ENCODE measurements around the gene TRIO. TPM values are rescaled to one million over a fixed set of nuclear protein-coding genes. Genes with fewer than 3 reads are reported as not detected.

The TRIO gene
- total and polyA plus RNA-seq, 2 experiments from 2014 or later: 18.5 to 78.2 TPM

DNA sequence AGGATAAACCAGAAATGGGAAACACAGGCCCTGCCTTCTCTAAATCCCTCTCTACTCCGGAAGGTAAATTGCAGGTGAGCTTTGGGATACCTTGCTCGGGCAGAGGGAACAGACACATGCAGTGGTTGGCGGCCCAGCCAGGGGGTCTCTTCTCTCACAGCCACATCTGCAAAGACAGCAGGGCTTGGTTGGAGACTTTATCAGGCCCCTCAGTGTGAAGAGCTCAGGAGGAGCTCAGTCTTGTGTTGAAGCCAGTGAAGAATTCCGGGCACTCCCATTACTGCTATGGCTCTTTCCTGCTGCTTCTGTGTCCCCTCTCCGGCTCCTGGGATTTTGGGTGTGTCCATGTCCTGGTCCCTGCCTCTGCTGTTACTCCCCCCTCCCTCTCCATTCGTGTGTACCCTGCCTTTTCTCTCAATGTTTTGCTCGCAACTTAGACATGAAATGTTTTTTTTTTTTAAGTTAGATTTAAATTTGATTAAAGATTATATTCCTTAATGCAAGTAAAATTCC is 99.8 kb downstream of the TRIO start:
- WGBS (ENCODE audit: low lambda C conversion rate, missing lambda C conversion rate): 88% methylated on average over 7 of the region's 7 CpGs
- H2AFZ ChIP-seq: no peak overlapping the region

DNA sequence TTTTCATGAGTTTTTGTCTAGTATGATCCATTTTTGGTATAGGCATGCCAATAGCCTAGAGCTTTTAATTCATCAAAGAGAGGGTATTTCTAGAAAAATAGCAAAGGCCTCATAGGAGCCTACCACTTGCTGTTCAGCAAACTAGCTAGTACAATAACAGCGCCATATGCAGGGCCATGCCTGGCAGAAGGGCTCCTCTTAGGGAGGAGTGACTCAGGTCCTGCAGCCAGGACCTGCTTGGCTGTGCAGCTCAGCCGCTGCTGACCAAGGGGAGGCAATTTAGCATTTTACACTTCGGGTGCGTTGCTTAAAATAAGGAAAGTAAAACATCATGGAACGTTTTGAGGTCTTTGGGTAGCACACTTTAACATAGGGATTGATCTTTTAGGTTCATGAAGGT is 100.6 kb downstream of the TRIO start:
- no peaks in the 10 kb centered on the region for H3K27me3 ChIP-seq
- no peak overlapping the region for H3K4me2 ChIP-seq
- H3K79me2 ChIP-seq: peaks cover 96% of the 10 kb centered on the region
- H3K36me3 ChIP-seq (replicated peaks; ENCODE audit: insufficient read depth, low read depth): no peaks in the 10 kb centered on the region
- no peaks in the 10 kb centered on the region for H3K9me3 ChIP-seq (ENCODE audit: low read depth)
- no peaks in the 10 kb centered on the region for H3K9me2 ChIP-seq (replicated peaks; ENCODE audit: insufficient read depth)
- no peak overlapping the region for H3K4me3 ChIP-seq
- H2AFZ ChIP-seq: no peak overlapping the region
- WGBS (ENCODE audit: low lambda C conversion rate, missing lambda C conversion rate): 88% methylated on average over 5 of the region's 5 CpGs
- H3K4me1 ChIP-seq (ENCODE audit: insufficient read depth): no peaks in the 10 kb centered on the region
- H4K20me1 ChIP-seq (ENCODE audit: insufficient read depth, poor library complexity, severe bottlenecking): peaks cover 83% of the 10 kb centered on the region
- no peak for DNase-seq (ENCODE audit: low spot score)
- TF ChIP-seq, protein P1, sequence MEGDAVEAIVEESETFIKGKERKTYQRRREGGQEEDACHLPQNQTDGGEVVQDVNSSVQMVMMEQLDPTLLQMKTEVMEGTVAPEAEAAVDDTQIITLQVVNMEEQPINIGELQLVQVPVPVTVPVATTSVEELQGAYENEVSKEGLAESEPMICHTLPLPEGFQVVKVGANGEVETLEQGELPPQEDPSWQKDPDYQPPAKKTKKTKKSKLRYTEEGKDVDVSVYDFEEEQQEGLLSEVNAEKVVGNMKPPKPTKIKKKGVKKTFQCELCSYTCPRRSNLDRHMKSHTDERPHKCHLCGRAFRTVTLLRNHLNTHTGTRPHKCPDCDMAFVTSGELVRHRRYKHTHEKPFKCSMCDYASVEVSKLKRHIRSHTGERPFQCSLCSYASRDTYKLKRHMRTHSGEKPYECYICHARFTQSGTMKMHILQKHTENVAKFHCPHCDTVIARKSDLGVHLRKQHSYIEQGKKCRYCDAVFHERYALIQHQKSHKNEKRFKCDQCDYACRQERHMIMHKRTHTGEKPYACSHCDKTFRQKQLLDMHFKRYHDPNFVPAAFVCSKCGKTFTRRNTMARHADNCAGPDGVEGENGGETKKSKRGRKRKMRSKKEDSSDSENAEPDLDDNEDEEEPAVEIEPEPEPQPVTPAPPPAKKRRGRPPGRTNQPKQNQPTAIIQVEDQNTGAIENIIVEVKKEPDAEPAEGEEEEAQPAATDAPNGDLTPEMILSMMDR (IDR thresholded peaks at IDR 0.05; ENCODE audit: poor library complexity): no peak
- TF ChIP-seq EZH2 (IDR thresholded peaks at IDR 0.05; ENCODE audit: borderline replicate concordance): no peak
- no peak for TF ChIP-seq EZH2phosphoT487 (IDR thresholded peaks at IDR 0.05; ENCODE audit: low read depth, severe bottlenecking, unreplicated experiment)
- H3K27ac ChIP-seq: no peak overlapping the region

More for the DNA sequence above, 99.8 kb downstream of the TRIO start:
- H3K4me1 ChIP-seq (ENCODE audit: insufficient read depth): no peaks in the 10 kb centered on the region
- no peaks in the 10 kb centered on the region for H3K36me3 ChIP-seq (replicated peaks; ENCODE audit: insufficient read depth, low read depth)
- TF ChIP-seq EZH2phosphoT487 (IDR thresholded peaks at IDR 0.05; ENCODE audit: low read depth, severe bottlenecking, unreplicated experiment): no peak
- TF ChIP-seq EZH2 (IDR thresholded peaks at IDR 0.05; ENCODE audit: borderline replicate concordance): no peak
- no peaks in the 10 kb centered on the region for H3K27me3 ChIP-seq
- no peak overlapping the region for H3K4me2 ChIP-seq
- H3K4me3 ChIP-seq: no peak overlapping the region
- H3K9me2 ChIP-seq (replicated peaks; ENCODE audit: insufficient read depth): no peaks in the 10 kb centered on the region
- no peak overlapping the region for H3K27ac ChIP-seq
- no peaks in the 10 kb centered on the region for H3K9me3 ChIP-seq (ENCODE audit: low read depth)
- H4K20me1 ChIP-seq (ENCODE audit: insufficient read depth, poor library complexity, severe bottlenecking): peaks cover 83% of the 10 kb centered on the region
- peaks cover 96% of the 10 kb centered on the region for H3K79me2 ChIP-seq
- no peak for DNase-seq (ENCODE audit: low spot score)

GRCh38 chr5:14244721-14245120 is 101.6 kb downstream of the TRIO start:
- WGBS (ENCODE audit: low lambda C conversion rate, missing lambda C conversion rate): 84% methylated on average over 6 of the region's 6 CpGs
- Histone ChIP-seq H3K27ac (no peak overlapping the region), H3K9me2 (replicated peaks; ENCODE audit: insufficient read depth) (no peaks in the 10 kb centered on the region), H4K20me1 (ENCODE audit: insufficient read depth, poor library complexity, severe bottlenecking) (peaks cover 82% of the 10 kb centered on the region), H3K4me2 (no peak overlapping the region), H3K79me2 (peaks cover 96% of the 10 kb centered on the region), H3K9me3 (ENCODE audit: low read depth) (no peaks in the 10 kb centered on the region), H3K4me1 (ENCODE audit: insufficient read depth) (no peaks in the 10 kb centered on the region), H2AFZ (no peak overlapping the region), H3K4me3 (no peak overlapping the region), H3K27me3 (no peaks in the 10 kb centered on the region), H3K36me3 (replicated peaks; ENCODE audit: insufficient read depth, low read depth) (no peaks in the 10 kb centered on the region)
- TF ChIP-seq, protein P1 (IDR thresholded peaks at IDR 0.05; ENCODE audit: poor library complexity): no peak
- TF ChIP-seq EZH2phosphoT487 (IDR thresholded peaks at IDR 0.05; ENCODE audit: low read depth, severe bottlenecking, unreplicated experiment) (no peak), EZH2 (IDR thresholded peaks at IDR 0.05; ENCODE audit: borderline replicate concordance) (no peak)
- DNase-seq (ENCODE audit: low spot score): no peak

DNA sequence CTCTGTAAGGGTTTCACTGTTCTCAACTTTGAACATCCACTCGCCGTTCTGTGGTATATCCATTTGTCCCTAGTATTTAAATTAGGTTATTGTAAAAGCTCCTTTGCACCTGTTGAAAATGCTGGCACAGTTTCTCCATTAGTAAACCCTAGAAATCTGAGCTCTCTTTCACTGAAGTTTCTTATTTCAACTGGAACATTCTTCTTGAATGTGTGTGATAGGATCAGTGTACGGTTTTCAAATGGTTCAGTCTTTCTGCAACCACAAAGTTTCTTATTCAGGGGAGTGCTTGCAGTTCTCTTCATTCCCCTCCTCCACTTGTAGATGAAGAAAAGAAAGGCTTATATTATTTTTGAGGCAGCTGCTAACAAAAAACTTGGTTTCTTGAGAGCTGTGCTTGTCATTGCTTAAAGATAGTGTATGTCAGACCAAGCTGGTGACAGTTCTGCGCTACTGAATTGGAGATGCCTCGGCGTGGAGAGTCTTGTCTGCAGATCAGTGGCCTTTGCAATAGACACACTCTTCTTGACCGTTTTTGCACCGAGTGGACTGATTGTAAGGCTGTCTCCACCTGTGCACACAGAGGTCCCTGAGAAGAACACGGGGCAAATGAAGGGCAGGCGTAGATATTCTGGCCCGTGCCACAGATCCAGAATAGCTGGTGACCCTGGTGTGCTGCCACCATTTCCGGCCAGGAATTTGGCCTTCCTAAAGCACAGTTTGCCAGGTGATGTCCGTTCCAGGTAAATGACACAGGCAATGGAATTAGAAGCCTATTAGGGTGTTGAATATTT is 102.2 kb downstream of the TRIO start:
- no peaks in the 10 kb centered on the region for H3K27me3 ChIP-seq
- peaks cover 82% of the 10 kb centered on the region for H4K20me1 ChIP-seq (ENCODE audit: insufficient read depth, poor library complexity, severe bottlenecking)

More for the DNA sequence above, 102.2 kb downstream of the TRIO start:
- H3K79me2 ChIP-seq: peaks cover 95% of the 10 kb centered on the region
- DNase-seq (ENCODE audit: low spot score): no peak
- H3K36me3 ChIP-seq (replicated peaks; ENCODE audit: insufficient read depth, low read depth): no peaks in the 10 kb centered on the region
- H3K27ac ChIP-seq: no peak overlapping the region
- H2AFZ ChIP-seq: no peak overlapping the region
- H3K4me2 ChIP-seq: no peak overlapping the region
- H3K4me1 ChIP-seq (ENCODE audit: insufficient read depth): no peaks in the 10 kb centered on the region
- H3K4me3 ChIP-seq: no peak overlapping the region
- 89% methylated on average over 13 of the region's 13 CpGs for WGBS (ENCODE audit: low lambda C conversion rate, missing lambda C conversion rate)
- no peaks in the 10 kb centered on the region for H3K9me2 ChIP-seq (replicated peaks; ENCODE audit: insufficient read depth)
- no peaks in the 10 kb centered on the region for H3K9me3 ChIP-seq (ENCODE audit: low read depth)
- TF ChIP-seq, protein P1 (IDR thresholded peaks at IDR 0.05; ENCODE audit: poor library complexity): no peak
- no peak for TF ChIP-seq EZH2 (IDR thresholded peaks at IDR 0.05; ENCODE audit: borderline replicate concordance)
